ENCODE data around the gene LRP1B.

The LRP1B gene

GRCh38 chr2:141508086-141508752, 622.6 kb downstream of the LRP1B start:
- TF ChIP-seq Cebpa-rat (IDR thresholded peaks at IDR 0.05) = no peak
- H3K36me3 ChIP-seq = no peaks in the 10 kb centered on the region

GRCh38 chr2:141506135-141506534, 624.7 kb downstream of the LRP1B start:
- Histone ChIP-seq H3K4me2 (no peak overlapping the region), H3K9ac (no peak overlapping the region), H3K36me3 (no peaks in the 10 kb centered on the region), H3K4me3 (no peak overlapping the region), H3K9me3 (replicated peaks in 1 of 11) (no peaks in the 10 kb centered on the region), H3K27ac (no peak overlapping the region), H3K4me1 (peaks cover 0 to 8% (median 0%) of the 10 kb centered on the region in 10 experiments; a peak in 5 of 20 replicates), H4K20me1 (no peaks in the 10 kb centered on the region), H3K27me3 (no peaks in the 10 kb centered on the region)
- TF ChIP-seq Cebpa-rat (IDR thresholded peaks at IDR 0.05) = no peak

More at GRCh38 chr2:141508086-141508752, 622.6 kb downstream of the LRP1B start:
- Histone ChIP-seq H3K9ac (no peak overlapping the region), H3K27me3 (no peaks in the 10 kb centered on the region), H4K20me1 (no peaks in the 10 kb centered on the region), H3K27ac (no peak overlapping the region), H3K9me3 (replicated peaks in 1 of 11) (no peaks in the 10 kb centered on the region), H3K4me1 (no peaks in the 10 kb centered on the region), H3K4me3 (no peak overlapping the region), H3K4me2 (no peak overlapping the region)

DNA sequence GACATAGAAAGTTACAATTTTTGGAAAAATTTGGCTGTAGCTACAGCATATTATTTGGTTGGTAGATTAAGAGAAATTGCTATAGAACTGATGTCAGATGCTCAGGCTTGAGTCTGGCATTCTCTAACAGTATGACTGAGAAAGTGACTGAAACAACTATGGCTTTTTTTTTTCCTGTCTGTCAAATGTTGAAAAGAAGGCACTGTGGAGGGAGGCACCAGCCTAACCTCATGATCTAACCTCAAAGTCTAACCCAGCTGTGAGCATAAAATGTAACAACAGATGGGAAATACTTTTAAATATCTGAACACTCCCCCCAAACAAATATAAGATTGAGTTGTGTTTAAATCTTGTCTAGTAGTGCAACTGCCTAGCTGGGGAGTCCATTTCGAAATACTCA, 629.1 kb downstream of the LRP1B start:
- H3K9me3 ChIP-seq (replicated peaks in 1 of 11) = no peaks in the 10 kb centered on the region
- no peaks in the 10 kb centered on the region for H3K36me3 ChIP-seq
- H3K27ac ChIP-seq = no peak overlapping the region
- H3K9ac ChIP-seq = no peak overlapping the region
- no peak for TF ChIP-seq Cebpa-rat (IDR thresholded peaks at IDR 0.05)
- no peak overlapping the region for H3K4me3 ChIP-seq
- H3K4me1 ChIP-seq = peaks cover 5 to 29% (median 16%) of the 10 kb centered on the region in 10 experiments; a peak in 16 of 20 replicates
- peak overlapping the region in 4 of 11 experiments; percentile 7 to 25 (median 10); a peak in 4 of 22 replicates for H3K4me2 ChIP-seq
- no peaks in the 10 kb centered on the region for H4K20me1 ChIP-seq
- no peaks in the 10 kb centered on the region for H3K27me3 ChIP-seq

- no peak for TF ChIP-seq Cebpa-rat (IDR thresholded peaks at IDR 0.05)
- Histone ChIP-seq H3K4me1 (peaks cover 5 to 29% (median 19%) of the 10 kb centered on the region in 10 experiments; a peak in 16 of 20 replicates), H3K27me3 (no peaks in the 10 kb centered on the region), H3K4me2 (peak overlapping the region in 8 of 11 experiments; percentile 11 to 42 (median 29); a peak in 11 of 22 replicates), H3K27ac (no peak overlapping the region), H3K4me3 (no peak overlapping the region), H3K9me3 (replicated peaks in 1 of 11) (no peaks in the 10 kb centered on the region), H3K36me3 (no peaks in the 10 kb centered on the region), H3K9ac (no peak overlapping the region), H4K20me1 (no peaks in the 10 kb centered on the region)
Observed at GRCh38 chr2:141499123-141499522, 631.7 kb downstream of the LRP1B start.

DNA sequence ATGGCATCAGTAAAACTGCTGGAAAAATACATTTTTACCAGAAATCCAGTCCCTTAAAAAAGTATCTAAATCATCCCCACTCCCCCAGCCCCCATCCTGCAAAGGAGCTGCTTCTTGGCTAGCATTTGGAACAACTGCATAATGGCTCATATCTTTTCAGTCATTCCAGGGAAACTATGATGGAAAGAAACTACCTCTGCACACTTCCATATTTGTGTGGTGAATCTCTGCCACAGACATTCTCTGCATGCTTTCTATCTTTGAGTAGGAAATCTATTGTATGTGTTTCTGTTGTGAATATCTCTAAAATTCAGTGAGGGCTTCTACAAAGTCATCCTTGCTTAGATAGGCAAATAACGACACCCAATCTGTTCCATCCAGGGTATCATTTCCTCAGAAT, 632.3 kb downstream of the LRP1B start:
- Histone ChIP-seq H3K9me3 (replicated peaks in 1 of 11) (no peaks in the 10 kb centered on the region; a peak in 1 of 22 replicates), H4K20me1 (no peaks in the 10 kb centered on the region), H3K27ac (no peak overlapping the region), H3K36me3 (no peaks in the 10 kb centered on the region), H3K4me1 (peaks cover 5 to 29% (median 19%) of the 10 kb centered on the region in 10 experiments; a peak in 16 of 20 replicates), H3K27me3 (no peaks in the 10 kb centered on the region), H3K4me3 (no peak overlapping the region), H3K9ac (no peak overlapping the region), H3K4me2 (peak overlapping the region in 7 of 11 experiments; percentile 11 to 42 (median 31); a peak in 10 of 22 replicates)
- no peak for TF ChIP-seq Cebpa-rat (IDR thresholded peaks at IDR 0.05)

DNA sequence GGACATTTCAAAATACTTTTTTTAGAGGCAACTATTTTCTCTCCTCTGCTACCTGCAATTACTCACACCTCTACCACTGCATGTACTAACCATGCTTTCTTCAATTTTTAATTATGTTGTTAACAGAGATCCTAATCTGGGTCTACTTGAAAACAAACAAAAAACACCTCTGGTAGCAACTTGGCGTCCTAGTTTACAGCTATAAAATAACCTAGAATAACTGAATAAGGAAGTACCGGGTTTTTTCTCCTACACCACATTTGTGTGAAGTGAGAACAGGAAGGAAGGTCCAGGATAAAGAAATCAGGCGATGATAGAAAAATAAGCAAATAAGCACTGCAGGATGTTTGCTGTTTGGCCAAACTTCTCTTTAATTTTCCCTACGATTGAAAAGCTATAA, 633.5 kb downstream of the LRP1B start:
- H3K4me3 ChIP-seq = no peak overlapping the region
- H3K36me3 ChIP-seq = no peaks in the 10 kb centered on the region
- H3K27me3 ChIP-seq = no peaks in the 10 kb centered on the region
- H3K9me3 ChIP-seq (replicated peaks in 1 of 11) = no peaks in the 10 kb centered on the region; a peak in 1 of 22 replicates
- TF ChIP-seq Cebpa-rat (IDR thresholded peaks at IDR 0.05) = no peak
- H3K9ac ChIP-seq = no peak overlapping the region; a peak in 1 of 22 replicates
- peak overlapping the region in 10 of 11 experiments; percentile 8 to 56 (median 28); a peak in 16 of 22 replicates for H3K4me2 ChIP-seq
- H3K27ac ChIP-seq = peak overlapping the region in 3 of 11 experiments; percentile 5 to 58 (median 28); a peak in 3 of 22 replicates
- no peaks in the 10 kb centered on the region for H4K20me1 ChIP-seq
- peaks cover 5 to 29% (median 19%) of the 10 kb centered on the region in 10 experiments; a peak in 16 of 20 replicates for H3K4me1 ChIP-seq

DNA sequence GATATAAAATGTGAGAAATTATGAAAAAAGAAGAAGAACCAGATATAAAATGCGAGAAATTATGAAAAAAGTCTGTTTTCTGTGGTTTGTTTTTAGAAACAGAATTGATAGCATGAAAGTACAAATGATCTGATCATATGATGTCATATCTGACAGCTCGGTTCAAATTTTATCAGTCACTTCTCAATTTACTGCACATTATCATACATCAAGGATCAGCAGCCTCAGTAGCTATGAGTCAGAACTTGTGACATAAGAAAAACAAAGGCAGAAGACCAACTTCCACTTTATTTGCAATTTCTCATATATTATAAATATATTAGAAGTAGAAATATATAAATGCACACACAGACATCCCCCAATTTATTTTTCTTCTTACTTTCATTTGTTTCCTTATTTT, 634.0 kb downstream of the LRP1B start:
- no peak for TF ChIP-seq Cebpa-rat (IDR thresholded peaks at IDR 0.05)
- Histone ChIP-seq H3K4me1 (peaks cover 5 to 25% (median 19%) of the 10 kb centered on the region in 10 experiments; a peak in 16 of 20 replicates), H3K27me3 (no peaks in the 10 kb centered on the region), H3K27ac (peak overlapping the region in 3 of 11 experiments; percentile 5 to 58 (median 28); a peak in 3 of 22 replicates), H3K9me3 (replicated peaks in 1 of 11) (no peaks in the 10 kb centered on the region; a peak in 1 of 22 replicates), H3K4me2 (peak overlapping the region in 6 of 11 experiments; percentile 8 to 41 (median 28); a peak in 9 of 22 replicates), H3K4me3 (no peak overlapping the region), H4K20me1 (no peaks in the 10 kb centered on the region), H3K36me3 (no peaks in the 10 kb centered on the region), H3K9ac (no peak overlapping the region; a peak in 1 of 22 replicates)

DNA sequence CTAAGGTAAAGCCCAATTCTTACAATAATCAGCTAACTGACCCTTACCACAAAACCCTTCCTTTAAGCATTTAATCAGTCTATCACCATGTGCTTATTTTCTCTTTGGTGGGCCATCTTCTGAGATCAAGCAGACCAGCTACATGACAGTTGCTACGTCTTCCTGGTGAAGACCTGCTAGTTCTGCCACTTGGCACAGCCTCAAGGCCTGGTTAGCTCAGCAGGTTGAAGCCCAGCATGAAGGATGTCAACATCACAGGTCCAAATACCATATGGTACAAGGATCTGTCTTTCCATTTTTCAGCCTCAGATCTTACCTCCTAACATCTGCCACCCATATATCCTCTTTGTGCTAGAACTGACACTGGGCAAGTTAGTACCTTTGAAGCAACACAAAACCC, 636.9 kb downstream of the LRP1B start:
- no peaks in the 10 kb centered on the region; a peak in 1 of 22 replicates for H3K9me3 ChIP-seq (replicated peaks in 1 of 11)
- H3K4me3 ChIP-seq = no peak overlapping the region
- H3K4me1 ChIP-seq = peaks cover 5 to 16% (median 13%) of the 10 kb centered on the region in 10 experiments; a peak in 16 of 20 replicates
- H3K9ac ChIP-seq = no peak overlapping the region
- H3K4me2 ChIP-seq = no peak overlapping the region
- H4K20me1 ChIP-seq = no peaks in the 10 kb centered on the region
- H3K36me3 ChIP-seq = no peaks in the 10 kb centered on the region
- TF ChIP-seq Cebpa-rat (IDR thresholded peaks at IDR 0.05) = no peak
- no peak overlapping the region for H3K27ac ChIP-seq
- no peaks in the 10 kb centered on the region for H3K27me3 ChIP-seq

DNA sequence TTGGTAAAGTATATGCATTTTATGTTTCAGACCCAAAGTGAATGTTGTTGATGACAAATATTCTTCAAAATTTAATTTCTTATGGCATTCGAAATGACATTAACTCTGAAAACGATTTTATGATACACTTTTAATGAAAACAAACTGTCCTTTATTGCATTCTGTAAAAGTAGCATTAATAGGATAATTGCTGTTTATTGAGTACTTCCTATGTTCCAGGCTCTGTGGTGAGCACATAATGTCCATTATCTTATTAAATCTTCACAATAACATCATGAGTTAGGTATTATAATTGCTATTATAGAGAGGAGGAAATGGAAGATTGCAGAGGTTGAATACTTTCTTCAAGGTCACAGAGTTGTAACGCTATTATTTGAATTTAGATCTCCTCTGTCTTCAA, 638.0 kb downstream of the LRP1B start:
- Histone ChIP-seq H3K27ac (no peak overlapping the region), H4K20me1 (no peaks in the 10 kb centered on the region), H3K9me3 (replicated peaks in 1 of 11) (no peaks in the 10 kb centered on the region; a peak in 1 of 22 replicates), H3K36me3 (no peaks in the 10 kb centered on the region), H3K4me3 (no peak overlapping the region), H3K4me2 (no peak overlapping the region), H3K9ac (no peak overlapping the region), H3K27me3 (no peaks in the 10 kb centered on the region), H3K4me1 (peaks cover 5 to 16% (median 7%) of the 10 kb centered on the region in 10 experiments; a peak in 12 of 20 replicates)
- no peak for TF ChIP-seq Cebpa-rat (IDR thresholded peaks at IDR 0.05)

Data from BLaER1 treated with 17β-estradiol and CSF1 and Interleukin-3, amounts not matched to agents 10 nM and 100 nM (cell line).